ENCODE measurements around the gene NGRN.
"Not testable (repeated sequence)": the region's sequence is repeated elsewhere in the genome, so short reads cannot be mapped to it uniquely, and the experiment has no call there.

Gene NGRN

DNA sequence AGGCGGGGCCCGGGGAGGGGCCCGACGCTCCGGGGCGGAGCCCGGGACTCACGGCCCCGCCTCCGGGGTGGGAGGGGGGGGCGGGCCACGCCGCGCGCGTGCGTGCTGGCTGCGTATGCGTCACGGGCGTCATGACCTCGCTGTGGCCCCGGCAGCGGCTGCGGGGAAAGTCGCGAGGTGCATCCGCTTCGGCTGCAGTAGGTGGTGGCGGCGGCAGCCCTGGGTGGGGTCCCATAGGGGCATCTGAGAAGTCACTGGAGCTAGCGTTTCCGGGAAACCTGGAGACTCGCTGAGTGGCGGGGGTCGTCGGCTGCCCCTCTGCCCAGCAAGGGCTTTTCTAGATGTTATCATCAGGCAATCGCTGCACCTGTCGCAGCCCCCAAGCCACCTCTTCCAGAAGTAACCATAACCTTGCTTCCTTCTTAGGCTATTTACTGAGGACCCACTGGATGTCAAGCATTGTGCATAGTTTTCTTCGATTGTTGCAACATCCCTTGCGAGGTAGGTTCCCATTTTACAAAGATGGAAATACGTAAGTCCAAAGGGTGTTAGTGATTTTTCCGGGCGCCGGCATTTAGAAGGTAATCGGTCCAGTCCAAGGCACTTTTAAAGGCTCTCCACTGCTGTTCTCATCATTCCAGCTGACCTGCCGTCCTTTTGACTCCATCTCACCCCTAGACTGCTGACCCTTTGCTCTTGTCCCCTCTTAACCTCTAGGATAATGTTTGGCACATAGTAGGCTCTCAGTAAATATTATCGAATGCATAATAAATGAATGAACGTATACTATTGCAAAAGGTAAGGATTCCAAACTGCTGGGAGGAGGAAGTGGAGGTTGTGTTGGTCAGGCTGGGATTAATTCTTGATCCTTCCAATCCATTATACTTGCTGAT lies 31.1 kb upstream of the NGRN start, which contains the start of gene GDPGP1:
Gene GDPGP1, plus strand, starts transcription at position 114 of the 893 bp plus-strand sequence. CDS start 6,700 bp downstream, outside the sequence.
- DNase-seq (ENCODE audit: low read depth in 3 of 3): no peak

GRCh38 chr15:90239371-90239770 lies 26.1 kb upstream of the NGRN start:
- no peak for DNase-seq (ENCODE audit: low read depth in 3 of 3)

- no peak for DNase-seq (ENCODE audit: low read depth in 3 of 3)
Measured at GRCh38 chr15:90240856-90241255, 24.6 kb upstream of the NGRN start.

DNA sequence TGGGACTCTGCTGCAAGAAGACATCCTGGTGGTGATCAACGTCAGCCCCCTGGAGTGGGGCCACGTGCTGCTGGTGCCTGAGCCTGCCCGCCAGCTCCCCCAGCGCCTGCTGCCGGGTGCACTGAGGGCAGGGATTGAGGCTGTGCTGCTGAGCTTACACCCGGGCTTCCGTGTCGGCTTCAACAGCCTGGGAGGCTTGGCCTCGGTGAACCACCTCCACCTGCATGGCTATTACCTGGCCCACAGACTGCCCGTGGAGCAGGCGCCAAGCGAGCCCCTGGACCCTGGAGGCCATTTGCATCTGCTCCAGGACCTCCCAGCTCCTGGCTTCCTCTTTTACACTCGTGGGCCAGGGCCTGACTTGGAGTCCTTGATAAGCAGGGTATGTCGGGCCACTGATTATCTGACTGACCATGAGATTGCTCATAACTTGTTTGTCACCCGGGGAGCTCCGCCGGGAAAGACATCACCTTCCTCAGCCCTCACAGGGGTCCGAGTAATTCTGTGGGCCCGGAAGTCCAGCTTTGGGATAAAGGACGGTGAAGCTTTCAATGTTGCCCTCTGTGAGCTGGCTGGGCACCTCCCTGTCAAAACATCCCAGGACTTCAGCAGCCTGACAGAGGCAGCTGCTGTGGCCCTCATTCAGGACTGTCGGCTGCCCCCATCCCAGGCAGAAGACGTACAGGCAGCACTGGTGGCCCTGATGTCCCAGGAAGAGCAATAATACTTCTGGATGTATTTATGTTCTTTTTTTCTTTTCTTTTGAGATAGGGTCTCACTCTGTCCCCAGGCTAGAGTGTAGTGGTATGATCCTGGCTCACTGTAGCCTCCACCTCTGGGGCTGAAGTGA lies 23.9 kb upstream of the NGRN start:
- no peak for DNase-seq (ENCODE audit: low read depth in 3 of 3)

- DNase-seq (ENCODE audit: low read depth in 3 of 3): no peak
Measured at GRCh38 chr15:90243943-90244639, 21.4 kb upstream of the NGRN start.

- no peak for DNase-seq (ENCODE audit: low read depth in 3 of 3)
Measured at GRCh38 chr15:90248789-90249202, 16.7 kb upstream of the NGRN start.

DNA sequence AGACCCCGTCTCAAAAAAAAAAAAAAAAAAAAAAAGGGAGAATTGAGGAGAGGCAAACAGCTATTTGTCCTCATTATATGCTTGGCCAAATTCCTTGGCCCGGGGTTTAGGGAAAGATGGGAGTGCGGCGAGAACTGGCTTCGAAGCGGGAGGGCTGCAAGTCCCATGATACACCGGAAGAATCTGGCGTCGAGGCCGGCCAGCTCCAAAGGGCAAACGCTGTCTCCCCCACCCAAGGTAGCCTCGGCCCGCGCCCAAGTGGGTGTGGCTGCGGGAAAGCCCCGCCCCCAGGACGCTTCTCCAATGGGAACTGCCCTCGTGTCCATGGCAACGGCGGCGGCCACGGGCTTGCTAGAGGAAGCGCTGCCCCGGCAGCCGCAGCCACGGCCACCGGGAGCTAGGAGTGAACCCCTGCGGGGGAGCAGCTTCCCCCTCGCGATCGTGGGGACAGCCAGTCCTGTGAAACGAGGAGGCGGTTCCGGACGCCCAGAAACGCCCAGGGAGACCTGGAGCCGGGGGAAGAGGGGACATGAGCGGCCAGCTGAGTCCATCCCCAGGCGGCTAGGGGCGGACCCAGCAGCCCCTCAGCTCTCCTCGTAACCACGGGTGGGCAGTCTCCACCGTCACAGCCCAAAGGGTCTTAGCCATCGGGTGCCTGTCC lies 16.1 kb upstream of the NGRN start, which contains the start of gene TTLL13:
Gene TTLL13, plus strand, starts transcription at position 354 of the 661 bp plus-strand sequence. CDS start 1,075 bp downstream, outside the sequence.
- peak; percentile 60 to 91 (median 76) for DNase-seq (ENCODE audit: low read depth in 3 of 3)

GRCh38 chr15:90257776-90258175 lies 7.7 kb upstream of the NGRN start:
- DNase-seq (ENCODE audit: low read depth in 3 of 3): no peak

DNA sequence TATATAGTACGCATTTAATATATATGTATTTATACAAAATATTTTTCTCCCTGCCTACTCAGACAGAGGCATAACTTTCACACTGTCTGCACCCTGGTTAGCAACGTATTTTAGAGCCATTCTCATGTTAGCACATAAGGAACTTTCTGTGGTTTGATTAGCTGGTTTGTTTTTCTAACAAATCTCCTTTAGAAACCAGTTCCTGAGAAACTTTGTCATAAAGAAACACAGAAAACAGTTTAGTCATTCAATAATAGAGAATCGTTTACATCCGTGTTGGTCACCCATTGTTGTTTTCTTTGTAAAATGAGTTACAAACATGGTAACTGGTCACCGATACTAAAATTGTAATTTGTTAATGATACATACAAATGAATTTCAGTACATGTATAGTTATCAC lies 5.9 kb upstream of the NGRN start:
- no peak for DNase-seq (ENCODE audit: low read depth in 3 of 3)

- not testable (repeated sequence) for DNase-seq (ENCODE audit: low read depth in 3 of 3)
Measured at GRCh38 chr15:90260731-90261130, 4.7 kb upstream of the NGRN start.

DNA sequence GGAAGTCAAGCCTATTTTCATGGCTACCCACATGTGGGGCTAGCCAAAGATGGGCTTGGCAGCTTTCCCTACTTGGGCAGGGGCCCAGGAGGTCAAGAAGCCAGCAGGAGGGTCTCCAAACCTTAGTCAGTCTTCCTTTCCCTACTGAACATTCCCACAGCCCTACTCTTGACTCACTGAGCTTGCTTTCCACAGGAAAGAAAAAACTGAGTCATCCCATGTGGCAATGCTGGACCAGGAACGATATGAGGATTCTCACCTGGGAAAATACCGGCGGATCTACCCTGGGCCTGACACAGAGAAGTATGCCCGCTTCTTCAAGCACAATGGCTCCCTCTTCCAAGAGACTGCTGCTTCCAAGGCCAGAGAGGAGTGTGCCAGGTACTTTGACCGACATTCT lies 3.7 kb upstream of the NGRN start:
- no peak for DNase-seq (ENCODE audit: low read depth in 3 of 3)

DNA sequence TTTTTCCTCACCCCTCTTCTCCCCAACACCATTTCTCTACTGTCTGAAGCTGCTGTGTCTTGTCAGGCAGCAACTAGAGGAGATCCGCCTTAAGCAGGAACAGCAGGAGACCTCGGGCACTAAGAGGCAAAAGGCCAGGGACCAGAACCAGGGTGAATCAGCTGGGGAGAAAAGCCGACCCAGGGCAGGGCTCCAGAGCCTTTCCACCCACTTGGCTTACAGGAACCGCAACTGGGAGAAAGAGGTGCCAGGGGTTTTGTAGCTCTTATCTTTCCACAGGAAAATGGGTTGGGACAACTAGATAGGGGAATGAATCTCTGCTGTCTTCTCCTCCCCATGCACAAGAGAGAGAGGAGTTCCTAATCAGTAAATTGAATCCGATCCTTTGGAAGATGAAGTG lies 3.0 kb upstream of the NGRN start:
- DNase-seq (ENCODE audit: low read depth in 3 of 3): no peak

- peak in 1 of 3 experiments; percentile 26 for DNase-seq (ENCODE audit: low read depth in 3 of 3)
Measured at GRCh38 chr15:90264671-90265070, 801 bp upstream of the NGRN start.

- DNase-seq (ENCODE audit: low read depth in 3 of 3): peak in 2 of 3 experiments; percentile 27 to 51
Measured at GRCh38 chr15:90266061-90266431, 574 bp downstream of the NGRN start.

GRCh38 chr15:90266485-90266884 lies 1.0 kb downstream of the NGRN start:
- DNase-seq (ENCODE audit: low read depth in 3 of 3): peak in 1 of 3 experiments; percentile 21

- no peak for DNase-seq (ENCODE audit: low read depth in 3 of 3)
Measured at GRCh38 chr15:90268415-90268814, 2.9 kb downstream of the NGRN start.

- no peak for DNase-seq (ENCODE audit: low read depth in 3 of 3)
Measured at GRCh38 chr15:90270502-90271150, 5.2 kb downstream of the NGRN start.

GRCh38 chr15:90271459-90272166 lies 6.1 kb downstream of the NGRN start:
- DNase-seq (ENCODE audit: low read depth in 3 of 3): no peak

DNA sequence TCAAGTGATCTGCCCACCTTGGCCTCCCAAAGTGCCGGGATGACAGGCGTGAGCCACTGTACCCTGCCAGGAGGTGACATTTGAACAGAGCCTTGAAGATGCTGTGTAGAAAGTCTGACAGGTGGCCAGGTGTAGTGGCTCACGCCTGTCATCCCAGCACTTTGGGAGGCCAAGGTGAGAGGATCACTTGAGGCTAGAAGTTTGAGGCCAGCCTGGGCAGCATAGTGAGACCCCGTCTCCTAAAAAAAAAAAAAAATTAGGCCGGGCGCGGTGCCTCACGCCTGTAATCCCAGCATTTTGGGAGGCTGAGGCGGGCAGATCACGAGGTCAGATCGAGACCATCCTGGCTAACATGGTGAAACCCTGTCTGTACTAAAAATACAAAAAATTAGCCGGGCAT lies 13.0 kb downstream of the NGRN start:
- not testable (repeated sequence) for DNase-seq (ENCODE audit: low read depth in 3 of 3)

GRCh38 chr15:90280743-90281142 lies 15.3 kb downstream of the NGRN start:
- DNase-seq (ENCODE audit: low read depth in 3 of 3): not testable (repeated sequence)
